H9 (cell line): ENCODE results near the gene LRFN2. TPM values are rescaled to one million over a fixed set of nuclear protein-coding genes. Genes with fewer than 3 reads are reported as not detected.

Experiments used
- DNase-seq: peaks from one replicate; pipeline ENCODE4 v3.0.0-alpha.2; 2017
- H2AFZ ChIP-seq: one replicate; pipeline ENCODE4 v1.6.1; 2013; ENCODE audit warnings: mild to moderate bottlenecking, low read length, control low read depth, moderate library complexity
- H2AK5ac ChIP-seq: 2 replicates; pipeline ENCODE4 v1.6.1; 2013; ENCODE audit warnings: low read length, control low read depth, mixed read lengths; ENCODE audit not compliant: insufficient read length
- H2BK120ac ChIP-seq: one replicate; pipeline ENCODE4 v1.6.1; 2013; ENCODE audit warnings: low read depth, mild to moderate bottlenecking, low read length, control low read depth, inconsistent platforms; ENCODE audit not compliant: poor library complexity, severe bottlenecking
- H2BK12ac ChIP-seq: 2 replicates; pipeline ENCODE4 v1.6.1; 2013; ENCODE audit warnings: low read length, control low read depth, mixed read lengths, low read depth; ENCODE audit not compliant: insufficient read length
- H2BK15ac ChIP-seq: 2 replicates; pipeline ENCODE4 v1.6.1; 2013; ENCODE audit warnings: low read depth, low read length, control low read depth
- H2BK20ac ChIP-seq: one replicate; pipeline ENCODE4 v1.6.1; 2013; ENCODE audit warnings: low read depth, mild to moderate bottlenecking, low read length, control low read depth, inconsistent platforms; ENCODE audit not compliant: poor library complexity, severe bottlenecking
- H2BK5ac ChIP-seq: 2 replicates; pipeline ENCODE4 v1.6.1; 2013; ENCODE audit warnings: low read length, control low read depth, mixed read lengths; ENCODE audit not compliant: insufficient read length
- H3K14ac ChIP-seq: 2 replicates; pipeline ENCODE4 v1.6.1; 2013; ENCODE audit warnings: low read length, control low read depth; ENCODE audit not compliant: insufficient read depth
- H3K18ac ChIP-seq: 2 replicates; pipeline ENCODE4 v1.6.1; 2013; ENCODE audit warnings: low read depth, mild to moderate bottlenecking, mixed read lengths, low read length, control low read depth; ENCODE audit not compliant: insufficient read length
- H3K23ac ChIP-seq: 2 replicates; pipeline ENCODE4 v1.6.1; 2013; ENCODE audit warnings: low read length, control low read depth, mixed read lengths, low read depth; ENCODE audit not compliant: insufficient read length
- H3K23me2 ChIP-seq: 2 replicates; pipeline ENCODE4 v1.6.1; 2013; ENCODE audit warnings: low read depth, mild to moderate bottlenecking, mixed read lengths, low read length, control low read depth; ENCODE audit not compliant: insufficient read length, poor library complexity, severe bottlenecking
- H3K27ac ChIP-seq: 2 replicates; pipeline ENCODE4 v1.5.1; 2013; ENCODE audit warnings: low read length, control low read depth, mixed read lengths, low read depth; ENCODE audit not compliant: insufficient read length
- H3K27me3 ChIP-seq: 2 replicates; pipeline ENCODE4 v1.6.1; 2013; ENCODE audit warnings: low read length, control low read depth, inconsistent platforms; ENCODE audit not compliant: insufficient read depth
- H3K4ac ChIP-seq: 2 replicates; pipeline ENCODE4 v1.6.1; 2013; ENCODE audit warnings: low read depth, mild to moderate bottlenecking, control low read depth, inconsistent platforms, low read length, moderate library complexity
- H3K4me1 ChIP-seq: 2 replicates; pipeline ENCODE4 v1.6.1; 2013; ENCODE audit warnings: low read length, control low read depth, inconsistent platforms; ENCODE audit not compliant: insufficient read depth
- H3K4me2 ChIP-seq: 2 replicates; pipeline ENCODE4 v1.6.1; 2013; ENCODE audit warnings: low read length, control low read depth, mixed read lengths; ENCODE audit not compliant: insufficient read length, insufficient read depth
- H3K56ac ChIP-seq: 2 replicates; pipeline ENCODE4 v1.6.1; 2013; ENCODE audit warnings: low read depth, mild to moderate bottlenecking, mixed read lengths, low read length, control low read depth; ENCODE audit not compliant: insufficient read length
- H3K79me1 ChIP-seq: 2 replicates; pipeline ENCODE4 v1.6.1; 2013; ENCODE audit warnings: low read depth, mild to moderate bottlenecking, moderate library complexity, low read length, control low read depth, inconsistent platforms; ENCODE audit not compliant: insufficient read depth, poor library complexity, severe bottlenecking
- H3K79me2 ChIP-seq: 2 replicates; pipeline ENCODE4 v1.6.1; 2013; ENCODE audit warnings: low read length, control low read depth, inconsistent platforms; ENCODE audit not compliant: insufficient read depth
- H3K9ac ChIP-seq: 2 replicates; pipeline ENCODE4 v1.6.1; 2013; ENCODE audit warnings: low read length, control low read depth, mixed read lengths; ENCODE audit not compliant: insufficient read length; ENCODE audit errors: extremely low read depth
- H3K9me3 ChIP-seq: one replicate; pipeline ENCODE4 v1.6.1; 2013; ENCODE audit warnings: low read depth, low read length, inconsistent platforms; ENCODE audit not compliant: control insufficient read depth
- H3T11ph ChIP-seq: one replicate; pipeline ENCODE4 v1.6.1; 2013; ENCODE audit warnings: mild to moderate bottlenecking, low read length, control low read depth, inconsistent platforms
- H4K20me1 ChIP-seq: one replicate; pipeline ENCODE4 v1.6.1; 2013; ENCODE audit not compliant: control insufficient read depth, insufficient read length, insufficient read depth
- H4K5ac ChIP-seq: 2 replicates; pipeline ENCODE4 v1.6.1; 2013; ENCODE audit warnings: low read depth, mild to moderate bottlenecking, mixed read lengths, low read length, control low read depth; ENCODE audit not compliant: insufficient read length
- H4K8ac ChIP-seq: replicated peaks from 2 replicates; pipeline ENCODE4 v1.6.1; 2013; ENCODE audit warnings: low read length, control low read depth, mixed read lengths, low read depth; ENCODE audit not compliant: insufficient read length
- H4K91ac ChIP-seq: 2 replicates; pipeline ENCODE4 v1.6.1; 2013; ENCODE audit warnings: low read depth, mild to moderate bottlenecking, moderate library complexity, mixed read lengths, low read length, control low read depth; ENCODE audit not compliant: insufficient read length
- H3K27ac Mint-ChIP-seq, 3 experiments: 2 replicates in 2 of 3; 3 replicates in 1 of 3; pipeline ENCODE4 v1.8.0; 2020 to 2021; ENCODE audit warnings: mixed read lengths in 3 of 3, mild to moderate bottlenecking in 1 of 3, moderate library complexity in 1 of 3
- H3K27me3 Mint-ChIP-seq: 2 replicates; pipeline ENCODE4 v1.8.0; 2021; ENCODE audit warnings: low read depth, mild to moderate bottlenecking, moderate library complexity, mixed read lengths
- H3K36me3 Mint-ChIP-seq, 3 experiments: 2 replicates in 2 of 3; 3 replicates in 1 of 3; pipeline ENCODE4 v1.8.0; 2020 to 2021; ENCODE audit warnings: low read depth in 3 of 3, mixed read lengths in 3 of 3; ENCODE audit not compliant: insufficient read depth in 1 of 3
- H3K4me1 Mint-ChIP-seq, 2 experiments: 2 replicates each; pipeline ENCODE4 v1.8.0; 2020; ENCODE audit warnings: mixed read lengths in 2 of 2
- H3K4me3 Mint-ChIP-seq, 2 experiments: 2 replicates in 1 of 2; 3 replicates in 1 of 2; pipeline ENCODE4 v1.8.0; 2020 to 2021; ENCODE audit warnings: mild to moderate bottlenecking in 2 of 2, mixed read lengths in 2 of 2, moderate library complexity in 1 of 2
- H3K9me3 Mint-ChIP-seq, 2 experiments: 2 replicates in 1 of 2; 3 replicates in 1 of 2; pipeline ENCODE4 v1.8.0; 2020; ENCODE audit warnings: mild to moderate bottlenecking in 2 of 2, mixed read lengths in 2 of 2, moderate library complexity in 1 of 2
- CTCF ChIP-seq: fragments of 200-600 bp; sonication (generic); conservative IDR thresholded peaks from 3 replicates; pipeline ENCODE4 v1.8.0; 2021; ENCODE audit warnings: antibody characterized with exemption, mild to moderate bottlenecking
- WGBS: extraction: QIAGEN DNeasy Blood & Tissue Kit; methylation state at CpG from one replicate; pipeline ENCODE4 v1.1.7; 2013; ENCODE audit warnings: missing lambda C conversion rate, low lambda C conversion rate, mixed read lengths; ENCODE audit not compliant: insufficient read length; ENCODE audit errors: extremely low coverage; 5-methylcytosine and 5-hydroxymethylcytosine counted together
- total RNA-seq: library from RNA; stranded (reverse); gene quantifications from 2 replicates; pipeline ENCODE4 v1.2.1, GENCODE V29; 2021

The LRFN2 gene
- total RNA-seq, 1 experiment from 2014 or later = 0.11 TPM

GRCh38 chr6:40486576-40486975 is 100.6 kb downstream of the LRFN2 start:
- Histone ChIP-seq H3T11ph (no peak overlapping the region), H2BK5ac (no peak overlapping the region), H3K79me1 (no peaks in the 10 kb centered on the region), H3K27ac (no peak overlapping the region), H2BK20ac (no peak overlapping the region), H4K20me1 (no peaks in the 10 kb centered on the region), H4K91ac (no peak overlapping the region), H3K79me2 (no peaks in the 10 kb centered on the region), H2AFZ (no peak overlapping the region), H3K4me1 (no peaks in the 10 kb centered on the region), H3K14ac (no peak overlapping the region), H3K4me2 (no peak overlapping the region), H3K18ac (no peak overlapping the region), H2BK15ac (no peak overlapping the region), H3K23ac (no peak overlapping the region), H3K4ac (no peak overlapping the region), H3K9me3 (no peaks in the 10 kb centered on the region), H4K8ac (no peak overlapping the region), H3K27me3 (no peaks in the 10 kb centered on the region), H2BK120ac (no peak overlapping the region), H4K5ac (no peak overlapping the region), H2BK12ac (no peak overlapping the region), H3K56ac (no peak overlapping the region), H3K23me2 (no peaks in the 10 kb centered on the region), H2AK5ac (no peak overlapping the region), H3K9ac (no peak overlapping the region)
- peaks cover 27% of the 10 kb centered on the region for H3K27me3 Mint-ChIP-seq
- no peak overlapping the region for H3K4me3 Mint-ChIP-seq
- H3K27ac Mint-ChIP-seq = no peak overlapping the region
- no peaks in the 10 kb centered on the region for H3K36me3 Mint-ChIP-seq
- TF ChIP-seq CTCF = no peak
- no CpG with 5 or more reads among the region's 4 CpGs for WGBS
- DNase-seq = no peak
- no peaks in the 10 kb centered on the region for H3K9me3 Mint-ChIP-seq
- peaks cover 3 to 19% of the 10 kb centered on the region in 2 experiments; a peak in 3 of 4 replicates for H3K4me1 Mint-ChIP-seq
